HepG2 (cell line): ENCODE data around the gene GRID1. TPM values are rescaled to one million over a fixed set of nuclear protein-coding genes. Genes with fewer than 3 reads are reported as not detected.

Experiments used
- ATAC-seq: fragments of 200-7000 bp; cut with Tn5 transposase; 3 replicates; pipeline ENCODE4 v1.9.1; 2020; ENCODE audit warnings: mild to moderate bottlenecking, moderate library complexity
- BruUV-seq: library from RNA; stranded (reverse); fragments of 400-500 nt; replicated peaks from 2 replicates; lab custom pipeline; 2021; lab: Mats Ljungman, UMichigan
- CTCF ChIA-PET: fragments of 300-600 bp; formaldehyde crosslinking; extraction: SDS; loops from one replicate; lab custom pipeline; 2021; ENCODE audit warnings: low total read pairs, inconsistent platforms, low intra/inter-chr PET ratio; lab: Yijun Ruan, JAX
- POLR2A ChIA-PET: fragments of 350-600 bp; sonication (Branson Sonifier 250); formaldehyde crosslinking; loops from one replicate; lab custom pipeline; 2020; ENCODE audit warnings: antibody characterized with exemption, inconsistent platforms; lab: Yijun Ruan, JAX
- DNase-seq: peaks from one replicate; pipeline ENCODE4 v3.0.0-alpha.2; 2015; ENCODE audit warnings: low spot score
- FAIRE-seq: peaks from 3 replicates; lab custom pipeline; 2011; peaks lifted over from hg19 to GRCh38; lab: Jason Lieb, UNC
- H2AFZ ChIP-seq: one replicate; pipeline ENCODE4 v1.6.1; 2011; ENCODE audit warnings: low read length, inconsistent platforms
- H3K27ac ChIP-seq: fragments of 300-600 bp; 3 replicates; pipeline ENCODE4 v1.8.0; 2011; ENCODE audit warnings: mixed run types, mild to moderate bottlenecking, mixed read lengths, low read length, inconsistent platforms; ENCODE audit not compliant: insufficient read depth; ENCODE audit errors: extremely low read length
- H3K27me3 ChIP-seq, 2 experiments: fragments of 200-600 bp in 1 of 2; 2 replicates in 1 of 2; 3 replicates in 1 of 2; pipeline versions ENCODE4 v1.6.0 to v1.8.0; 2011; ENCODE audit warnings: low read length in 2 of 2, mild to moderate bottlenecking in 2 of 2, moderate library complexity in 2 of 2, inconsistent platforms in 1 of 2; ENCODE audit not compliant: insufficient read depth in 2 of 2, control insufficient read depth in 1 of 2
- H3K36me3 ChIP-seq, 2 experiments: fragments of 200-600 bp in 1 of 2; replicated peaks in 1 of 2; 2 replicates in 1 of 2; 3 replicates in 1 of 2; pipeline versions ENCODE4 v1.5.1 to v1.8.0; 2011; ENCODE audit warnings: low read length in 2 of 2, inconsistent platforms in 1 of 2; ENCODE audit not compliant: insufficient read depth in 2 of 2, control insufficient read depth in 1 of 2
- H3K4me1 ChIP-seq: 2 replicates; pipeline ENCODE4 v1.5.1; 2012; ENCODE audit warnings: low read length, inconsistent platforms; ENCODE audit not compliant: insufficient read depth
- H3K4me2 ChIP-seq: 2 replicates; pipeline ENCODE4 v1.6.0; 2011; ENCODE audit warnings: low read depth, low read length, inconsistent platforms
- H3K4me3 ChIP-seq, 3 experiments: fragments of 200-600 bp in 1 of 3; sonication (generic), shearing (Covaris generic) in 1 of 3; replicated peaks in 1 of 3; 2 replicates each; pipeline ENCODE4 v1.5.1; 2011 to 2016; ENCODE audit warnings: low read length in 3 of 3, inconsistent platforms in 2 of 3, low read depth in 2 of 3, mild to moderate bottlenecking in 2 of 3, control low read depth in 1 of 3, mixed read lengths in 1 of 3; ENCODE audit not compliant: insufficient read depth in 1 of 3
- H3K79me2 ChIP-seq: one replicate; pipeline ENCODE4 v1.6.1; 2011; ENCODE audit warnings: low read length, inconsistent platforms; ENCODE audit not compliant: insufficient read depth
- H3K9ac ChIP-seq: 2 replicates; pipeline ENCODE4 v1.6.0; 2011; ENCODE audit warnings: mild to moderate bottlenecking, low read depth, low read length, inconsistent platforms; ENCODE audit not compliant: insufficient read depth
- H3K9me3 ChIP-seq: 2 replicates; pipeline ENCODE4 v1.5.1; 2012; ENCODE audit warnings: mild to moderate bottlenecking, low read length
- H4K20me1 ChIP-seq: 2 replicates; pipeline ENCODE4 v1.6.0; 2011; ENCODE audit warnings: inconsistent platforms, mild to moderate bottlenecking, low read length, moderate library complexity; ENCODE audit not compliant: insufficient read depth
- CCAR2 ChIP-seq: fragments of 200-400 bp; formaldehyde crosslinking; optimal IDR thresholded peaks from 2 replicates; pipeline ENCODE3; 2018; ENCODE audit warnings: low read depth, mild to moderate bottlenecking, low read length, moderate library complexity
- ZNF383 ChIP-seq: sonication (generic); formaldehyde crosslinking; IDR thresholded peaks from 2 replicates; pipeline ENCODE4 v1.4.0; 2020; ENCODE audit warnings: missing genetic modification reagents, mild to moderate bottlenecking, borderline replicate concordance
- ZNF569 ChIP-seq: sonication (generic); formaldehyde crosslinking; IDR thresholded peaks from 2 replicates; pipeline ENCODE4 v1.5.0; 2020; ENCODE audit warnings: mild to moderate bottlenecking, missing genetic modification reagents, moderate library complexity, borderline replicate concordance
- ZNF780A ChIP-seq: sonication (generic); formaldehyde crosslinking; IDR thresholded peaks from 2 replicates; pipeline ENCODE4 v1.8.0; 2022; ENCODE audit warnings: mild to moderate bottlenecking, missing genetic modification reagents, moderate library complexity
- ZSCAN21 ChIP-seq: sonication (generic); formaldehyde crosslinking; IDR thresholded peaks from 2 replicates; pipeline ENCODE4 v1.8.0; 2022; ENCODE audit warnings: mild to moderate bottlenecking, missing genetic modification reagents, moderate library complexity, borderline replicate concordance
- WGBS: methylation state at CpG from one replicate; pipeline ENCODE4 v1.1.6; 2017; ENCODE audit warnings: low lambda C conversion rate; 5-methylcytosine and 5-hydroxymethylcytosine counted together
- in situ Hi-C: cut with HindIII; loops from 2 replicates; pipeline ENCODE4 v1.10.0; 2017; ENCODE audit warnings: low pct_unique_long_range_greater_than_20kb; ENCODE audit not compliant: extremely low pct_ligation_motif_present
- intact Hi-C: fragments of 100-400 bp; cut with micrococcal nuclease; formaldehyde crosslinking; loops from one replicate; pipeline ENCODE4 v1.10.0; 2022; ENCODE audit not compliant: unreplicated experiment
- polyA plus RNA-seq, 8 experiments: library from polyadenylated mRNA; depleted of rRNA in 3 of 8; stranded (reverse) in 7 of 8; unstranded in 1 of 8; fragments of >200 nt; fragmentation: Illumina TruSeq in 4 of 8; extraction: Trizol in 4 of 8; gene quantifications; 2 replicates each; pipeline versions ENCODE4 v1.2.1 to v1.2.3, GENCODE V29; 2011 to 2016; ENCODE audit warnings: low read depth in 4 of 8, missing spikeins in 1 of 8, mixed read lengths in 1 of 8; ENCODE audit not compliant: insufficient read depth in 1 of 8
- total RNA-seq, 5 experiments: library from RNA; depleted of rRNA; stranded (reverse); fragments of >200 nt; fragmentation: Illumina TruSeq; extraction: Trizol; gene quantifications; 2 replicates each; pipeline ENCODE4 v1.2.3, GENCODE V29; 2016; ENCODE audit warnings: low read depth in 1 of 5
- TF ChIP-seq, protein P1 (sequence below): IDR thresholded peaks from 2 replicates; pipeline ENCODE4 v1.6.1; 2016; ENCODE audit warnings: missing compliant biosample characterization, missing genetic modification reagents, borderline replicate concordance

GRID1 gene
- total and polyA plus RNA-seq, 2 of the 13 experiments (the other 11 are each of a cell fraction or from before 2014, with no cell fraction given): 0.05 TPM; not detected in 1

DNA sequence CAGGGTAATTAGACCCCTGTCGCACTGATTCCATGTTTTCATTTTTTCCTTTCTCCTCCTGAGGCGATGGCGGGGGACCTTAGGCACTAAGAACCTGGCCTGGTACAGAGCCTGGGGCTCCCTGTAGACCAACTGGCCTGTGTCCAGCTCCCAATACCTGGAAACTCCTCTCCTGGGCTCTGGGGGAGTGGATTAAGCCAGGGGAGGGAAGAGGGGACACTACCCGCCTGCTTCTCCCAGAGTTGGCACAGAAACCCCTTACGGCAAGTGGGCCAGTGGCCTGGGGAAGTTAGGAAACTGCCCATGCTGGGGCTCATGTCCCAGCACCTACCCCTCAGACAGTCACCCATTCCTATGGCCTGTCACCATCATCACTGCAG lies 121.6 kb downstream of the GRID1 start (continued):
- TF ChIP-seq, protein P1, sequence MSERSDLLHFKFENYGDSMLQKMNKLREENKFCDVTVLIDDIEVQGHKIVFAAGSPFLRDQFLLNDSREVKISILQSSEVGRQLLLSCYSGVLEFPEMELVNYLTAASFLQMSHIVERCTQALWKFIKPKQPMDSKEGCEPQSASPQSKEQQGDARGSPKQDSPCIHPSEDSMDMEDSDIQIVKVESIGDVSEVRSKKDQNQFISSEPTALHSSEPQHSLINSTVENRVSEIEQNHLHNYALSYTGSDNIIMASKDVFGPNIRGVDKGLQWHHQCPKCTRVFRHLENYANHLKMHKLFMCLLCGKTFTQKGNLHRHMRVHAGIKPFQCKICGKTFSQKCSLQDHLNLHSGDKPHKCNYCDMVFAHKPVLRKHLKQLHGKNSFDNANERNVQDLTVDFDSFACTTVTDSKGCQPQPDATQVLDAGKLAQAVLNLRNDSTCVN (CRISPR knock-in tag): no peak
- TF ChIP-seq ZNF780A (CRISPR knock-in tag) (no peak), ZSCAN21 (CRISPR knock-in tag) (no peak)

GRCh38 chr10:86244297-86245014 lies 122.1 kb downstream of the GRID1 start:
- Histone ChIP-seq H3K4me2 (no peak overlapping the region), H3K9ac (no peak overlapping the region), H3K79me2 (no peaks in the 10 kb centered on the region), H3K36me3 (no peaks in the 10 kb centered on the region), H3K27me3 (no peaks in the 10 kb centered on the region; a peak in 1 of 5 replicates), H4K20me1 (no peaks in the 10 kb centered on the region), H3K9me3 (no peaks in the 10 kb centered on the region), H2AFZ (no peak overlapping the region), H3K4me1 (no peaks in the 10 kb centered on the region), H3K4me3 (no peak overlapping the region)
- POLR2A ChIA-PET: no interaction called here
- in situ Hi-C loops (no loop called here), intact Hi-C loops (no loop called here)
- 9% methylated on average over 2 of the region's 16 CpGs for WGBS
- no TSS peak for BruUV-seq
- no peak for FAIRE-seq
- CTCF ChIA-PET: no interaction called here
- ATAC-seq: no peak
- no peak for DNase-seq
- no peak for TF ChIP-seq ZNF383 (CRISPR knock-in tag)
- no peak for TF ChIP-seq ZNF569
- TF ChIP-seq CCAR2: no peak
- TF ChIP-seq, all 625 proteins: peak for 0
- H3K27ac ChIP-seq: no peak overlapping the region
